GM21786 (cell line): Measurements from ENCODE around the gene PCSK6.
A peak's percentile ranks its signal among the peaks of the same experiment; 100 is the strongest.
"Not testable (repeated sequence)": the region's sequence is repeated elsewhere in the genome, so short reads cannot be mapped to it uniquely, and the experiment has no call there.

Experiments used
- ATAC-seq: cut with Tn5 transposase; IDR thresholded peaks from one replicate; pipeline ENCODE4 v1.9.1; 2021; ENCODE audit not compliant: unreplicated experiment

The PCSK6 gene

DNA sequence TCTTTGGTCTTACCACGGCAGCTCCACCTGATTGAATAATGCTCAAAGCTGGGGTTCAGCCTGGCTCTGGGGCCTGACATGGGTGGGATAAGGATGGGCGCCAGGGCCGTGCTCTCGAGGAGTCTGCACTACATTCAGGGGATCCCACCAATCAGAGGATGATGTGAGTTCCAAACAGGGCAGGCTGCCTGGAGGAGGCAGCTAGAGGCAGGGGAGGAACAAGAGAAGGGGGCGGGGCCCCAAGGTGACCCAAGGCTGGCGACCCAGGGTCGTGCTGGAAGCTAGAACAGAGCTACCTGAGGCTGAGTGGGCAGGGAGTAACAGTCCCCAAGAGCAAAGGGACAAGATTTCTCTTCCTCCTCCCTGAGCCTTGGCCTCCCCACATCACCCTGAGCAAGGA, 56.1 kb downstream of the PCSK6 start:
- no peak for ATAC-seq

DNA sequence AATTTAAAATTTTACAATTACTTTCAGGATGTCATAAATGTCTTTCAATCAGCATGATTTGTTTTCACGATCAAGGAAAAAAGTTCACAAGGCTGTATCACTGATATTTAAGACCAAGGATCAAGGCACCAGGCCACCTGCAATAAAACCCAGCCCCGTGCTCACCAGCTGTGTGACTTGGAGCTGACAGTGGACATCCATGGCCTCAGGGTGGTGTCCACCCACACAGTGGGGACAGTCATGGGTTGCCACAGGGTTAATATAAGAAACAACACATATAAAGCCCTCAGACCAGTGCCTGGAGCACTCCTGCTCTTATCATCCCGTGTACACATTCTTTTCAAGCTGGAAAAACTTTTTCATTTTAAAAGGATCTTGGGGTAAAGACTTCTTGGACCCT, 56.5 kb downstream of the PCSK6 start:
- no peak for ATAC-seq

DNA sequence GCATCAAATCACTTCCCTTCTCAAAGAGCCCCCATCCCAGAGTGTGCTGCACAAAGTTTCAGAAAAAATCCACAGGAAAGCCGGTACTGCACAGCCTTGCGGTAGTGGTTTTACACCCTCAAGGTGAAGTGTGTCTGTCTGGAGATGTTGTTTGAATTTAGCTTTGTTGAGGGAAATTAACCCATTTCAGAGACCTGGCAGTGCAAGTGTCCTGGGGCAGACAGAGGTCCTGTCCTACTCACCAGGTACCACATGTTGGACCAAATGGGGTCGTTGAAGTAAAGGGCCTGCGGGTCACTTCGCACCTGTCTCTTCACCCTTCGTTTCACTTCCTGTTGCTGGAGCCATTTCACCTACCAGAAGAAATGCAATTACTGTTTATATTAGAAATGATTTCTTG, 57.8 kb downstream of the PCSK6 start:
- ATAC-seq: no peak

GRCh38 chr15:101431301-101431700, 58.2 kb downstream of the PCSK6 start:
- ATAC-seq: no peak

GRCh38 chr15:101429646-101430045, 59.9 kb downstream of the PCSK6 start:
- no peak for ATAC-seq

- no peak for ATAC-seq
These were observed 60.3 kb downstream of the PCSK6 start for GRCh38 chr15:101429191-101429590.

DNA sequence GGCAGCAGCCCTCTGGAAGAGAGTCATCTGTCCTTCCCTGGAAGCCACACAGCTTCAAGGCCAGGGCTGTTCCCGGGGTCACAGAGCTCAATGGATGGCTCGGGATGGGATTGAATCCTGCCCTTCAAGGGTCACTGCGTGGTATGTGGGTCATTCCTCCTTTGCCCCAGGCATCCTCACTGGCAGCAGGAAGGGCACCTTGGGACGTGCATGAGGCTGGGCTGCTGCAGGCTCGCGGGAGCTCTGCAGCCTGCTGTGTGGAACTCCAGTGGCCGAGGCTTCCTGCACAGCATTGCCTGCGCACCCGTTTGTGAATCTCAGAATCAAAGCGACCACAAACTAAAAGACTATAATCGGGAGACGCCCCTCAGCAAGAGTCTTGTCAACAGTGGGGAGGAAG, 60.7 kb downstream of the PCSK6 start:
- ATAC-seq: no peak

DNA sequence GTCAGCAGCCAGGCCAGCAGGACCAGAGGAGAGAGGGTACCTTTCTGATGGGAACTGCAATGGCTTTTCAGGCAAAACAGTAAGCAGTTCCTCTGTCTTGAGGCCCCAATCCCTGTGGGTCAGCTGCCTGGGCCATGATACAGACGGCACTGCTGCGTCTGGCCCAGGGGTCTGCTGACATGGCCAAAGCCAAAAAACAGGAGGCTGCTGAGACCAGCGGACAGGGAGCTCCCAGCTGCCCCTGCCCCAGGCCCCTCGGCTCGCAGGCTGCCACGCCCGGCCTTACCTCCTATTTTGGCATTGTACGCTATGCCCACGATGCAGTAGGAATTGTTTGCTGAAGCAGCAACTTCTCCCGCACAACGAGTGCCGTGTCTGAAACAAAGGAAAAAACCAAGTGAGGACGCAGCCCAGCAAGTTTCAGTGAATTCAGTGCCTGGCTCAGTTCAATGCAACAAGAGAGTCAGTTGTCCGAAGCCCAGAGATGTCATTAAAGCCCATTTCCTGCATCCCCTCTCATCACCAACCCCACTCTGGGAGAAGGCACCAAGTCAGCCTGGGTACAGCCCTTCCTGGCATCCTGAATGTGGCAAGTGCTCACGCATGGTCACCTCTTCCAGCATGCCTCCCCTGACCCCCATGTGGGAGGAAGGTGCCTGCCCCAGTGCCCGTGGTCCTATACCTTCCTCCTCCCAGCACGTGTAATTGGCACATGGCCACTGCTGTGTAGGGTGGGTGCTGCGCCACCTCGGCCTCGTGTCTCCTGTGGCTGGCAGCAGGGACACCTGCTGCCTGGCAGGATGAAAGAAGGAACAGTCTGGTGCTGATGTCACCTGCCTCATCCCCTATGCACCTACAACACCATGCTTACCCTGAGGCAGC, 61.7 kb downstream of the PCSK6 start:
- no peak for ATAC-seq

- no peak for ATAC-seq
These were observed 62.7 kb downstream of the PCSK6 start for GRCh38 chr15:101426761-101427333.

- no peak for ATAC-seq
These were observed 63.6 kb downstream of the PCSK6 start for GRCh38 chr15:101425787-101426365.

DNA sequence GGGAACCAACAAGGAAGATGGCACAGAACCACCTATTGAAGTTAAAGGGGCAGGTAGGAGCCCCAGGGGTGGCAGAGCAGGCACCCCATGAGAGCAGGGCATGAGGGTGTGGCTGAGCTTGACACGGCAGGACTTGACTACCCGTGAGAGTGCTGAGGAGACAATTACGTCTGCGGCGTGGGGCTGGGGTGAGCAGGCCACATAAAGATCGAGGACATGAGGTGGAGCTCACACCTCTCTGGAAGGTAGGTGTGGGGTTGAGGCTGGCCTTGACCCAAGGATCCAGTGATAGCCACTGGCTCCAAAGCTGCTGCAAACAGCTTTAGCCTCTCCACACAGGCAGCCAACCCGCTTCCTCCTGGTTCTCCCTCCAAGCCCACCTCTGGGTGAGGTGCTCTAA, 64.5 kb downstream of the PCSK6 start:
- ATAC-seq: no peak

GRCh38 chr15:101420232-101420631, 69.3 kb downstream of the PCSK6 start:
- ATAC-seq: no peak

GRCh38 chr15:101416475-101416874, 73.0 kb downstream of the PCSK6 start:
- ATAC-seq: not testable (repeated sequence)

- no peak for ATAC-seq
These were observed 76.3 kb downstream of the PCSK6 start for GRCh38 chr15:101413239-101413638.

- no peak for ATAC-seq
These were observed 77.9 kb downstream of the PCSK6 start for GRCh38 chr15:101411581-101411980.

GRCh38 chr15:101411085-101411484, 78.4 kb downstream of the PCSK6 start:
- no peak for ATAC-seq

DNA sequence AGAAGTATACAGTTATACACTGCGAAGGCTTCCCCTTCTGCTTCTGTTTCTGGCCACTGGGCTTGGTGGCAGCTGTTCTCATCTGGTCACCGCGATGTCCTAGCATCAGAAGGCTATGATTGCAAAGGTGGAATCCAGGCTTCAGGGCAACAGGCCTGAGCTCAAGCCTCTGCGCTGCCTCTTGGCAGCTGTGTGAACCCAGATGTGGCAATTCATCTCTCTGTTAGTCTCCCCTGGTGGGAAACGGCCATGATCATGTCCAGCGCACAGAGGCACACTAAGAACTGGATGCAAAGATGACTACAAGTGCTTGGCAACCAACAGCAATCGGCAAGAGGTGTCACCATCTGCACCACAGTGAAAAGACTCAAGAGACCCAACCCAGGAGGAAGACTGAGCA, 78.9 kb downstream of the PCSK6 start:
- ATAC-seq: no peak

DNA sequence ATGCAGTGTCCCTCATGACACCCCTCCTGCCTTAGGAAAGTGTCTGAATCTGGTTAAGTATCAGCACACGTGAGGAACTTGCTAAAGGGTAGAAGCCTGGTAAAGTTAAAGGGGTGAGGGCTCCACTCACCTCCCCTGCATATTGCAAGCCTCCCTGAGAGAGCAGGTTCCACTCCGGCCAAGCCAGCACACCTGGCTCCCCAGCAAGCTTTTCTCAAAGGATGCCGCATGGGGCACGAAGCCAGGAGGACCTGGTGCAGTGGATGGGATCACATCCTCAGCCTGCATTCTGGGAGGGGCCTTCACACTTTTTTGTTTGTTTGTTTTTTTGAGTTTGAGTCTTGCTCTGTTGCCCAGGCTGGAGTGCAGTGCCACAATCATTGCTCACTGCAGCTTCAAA, 79.9 kb downstream of the PCSK6 start:
- no peak for ATAC-seq

DNA sequence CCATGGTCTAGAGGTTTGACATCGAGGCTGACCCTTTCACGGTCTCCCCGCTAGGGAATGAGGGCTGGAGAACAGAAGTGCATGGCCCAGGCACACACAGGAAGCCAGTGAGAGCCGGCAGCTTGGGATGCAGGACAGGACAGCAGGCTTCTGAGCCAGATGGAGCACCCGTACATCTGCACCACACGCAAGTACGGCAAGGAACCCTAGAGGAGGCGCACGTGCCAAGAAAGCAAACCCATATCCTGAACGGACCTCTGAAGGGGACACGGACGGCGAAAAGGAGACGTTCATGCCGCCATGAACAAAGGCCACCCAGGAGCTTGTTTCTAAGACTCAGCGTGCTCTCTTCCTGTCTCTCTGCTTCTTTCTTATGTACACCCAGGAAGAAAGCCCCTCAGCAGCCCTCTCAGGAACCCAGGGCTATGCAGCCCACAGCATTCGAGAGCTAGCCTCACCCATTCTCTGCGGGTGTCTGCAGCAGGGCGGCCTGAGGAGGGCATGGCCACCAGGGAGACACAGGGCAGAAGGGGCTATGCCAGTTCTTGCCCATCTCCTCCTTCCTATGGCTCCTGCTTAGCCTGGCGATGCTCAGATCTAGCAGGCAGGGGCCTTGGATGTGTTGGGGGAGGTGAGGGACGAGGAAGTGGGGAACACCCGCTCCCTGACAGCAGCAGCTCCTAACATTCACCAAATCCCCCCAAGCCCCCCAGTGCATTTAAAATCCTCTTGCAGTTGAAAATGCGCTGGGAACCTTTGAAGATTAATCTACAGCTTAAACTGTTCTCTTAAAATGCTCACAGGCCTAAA, 81.3 kb downstream of the PCSK6 start:
- no peak for ATAC-seq

DNA sequence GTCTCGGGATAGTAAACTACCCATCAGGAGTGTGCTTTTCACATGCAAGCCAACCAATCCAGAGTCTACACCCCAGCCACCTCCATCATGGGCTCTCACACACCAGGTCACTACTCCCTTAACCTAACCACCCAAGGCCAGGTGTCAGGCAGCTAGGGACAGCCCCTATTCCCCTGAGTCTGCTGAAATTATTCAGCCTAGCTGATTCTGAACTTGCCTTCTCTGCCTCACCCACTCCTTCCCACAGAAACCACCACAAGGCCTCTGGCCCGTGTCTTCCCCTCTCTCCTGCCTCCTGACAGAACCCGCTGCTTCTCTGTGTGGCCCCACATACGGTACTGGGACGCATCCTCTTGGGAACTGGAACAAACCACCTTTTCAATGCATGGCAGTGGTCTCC, 82.1 kb downstream of the PCSK6 start:
- peak; percentile 99 for ATAC-seq

- no peak for ATAC-seq
These were observed 82.8 kb downstream of the PCSK6 start for GRCh38 chr15:101406526-101407195.
